ENCODE data around the gene DHCR7. TPM values are rescaled to one million over a fixed set of nuclear protein-coding genes. Genes with fewer than 3 reads are reported as not detected.

DHCR7 gene
- total RNA-seq, 1 donor: 58.3 TPM

DNA sequence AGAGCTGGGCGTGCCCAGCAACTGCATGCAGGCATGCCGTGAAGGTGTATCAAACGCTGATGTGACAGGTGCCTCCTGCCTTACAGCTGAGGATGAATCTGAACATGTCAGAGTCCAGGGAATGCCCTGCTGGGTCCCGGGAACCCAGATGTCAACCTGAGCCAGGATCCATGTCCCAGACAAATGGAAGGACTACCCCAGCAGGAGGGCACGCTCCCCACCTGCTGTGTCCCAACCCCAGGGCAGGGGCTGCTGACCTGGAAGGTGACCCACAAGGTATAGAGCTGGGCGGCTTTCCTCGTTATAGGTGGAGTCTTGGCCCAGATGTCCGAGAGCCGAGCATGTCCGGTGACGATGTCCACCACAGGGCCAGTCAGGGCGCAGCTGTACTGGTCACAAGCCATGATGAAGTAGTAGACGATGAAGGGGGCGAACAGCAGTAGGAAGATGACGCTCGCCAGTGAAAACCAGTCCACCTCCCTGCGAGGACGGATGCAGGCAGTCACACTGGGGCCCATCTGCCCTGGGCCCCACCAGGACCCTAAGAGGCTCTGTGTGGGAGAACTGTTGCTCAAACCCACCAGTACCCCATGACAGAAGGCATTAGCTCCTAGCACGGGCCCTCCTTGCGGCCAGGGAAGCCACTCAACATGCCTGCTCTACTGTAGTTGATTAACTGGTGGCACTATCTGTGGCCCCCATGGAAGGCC is 4.3 kb downstream of the DHCR7 start:
- H3K27ac ChIP-seq (ENCODE audit: low read depth, low read length): no peak overlapping the region
- no peak for DNase-seq (ENCODE audit: insufficient read length, low spot score, missing footprints)
- TF ChIP-seq, protein P1, sequence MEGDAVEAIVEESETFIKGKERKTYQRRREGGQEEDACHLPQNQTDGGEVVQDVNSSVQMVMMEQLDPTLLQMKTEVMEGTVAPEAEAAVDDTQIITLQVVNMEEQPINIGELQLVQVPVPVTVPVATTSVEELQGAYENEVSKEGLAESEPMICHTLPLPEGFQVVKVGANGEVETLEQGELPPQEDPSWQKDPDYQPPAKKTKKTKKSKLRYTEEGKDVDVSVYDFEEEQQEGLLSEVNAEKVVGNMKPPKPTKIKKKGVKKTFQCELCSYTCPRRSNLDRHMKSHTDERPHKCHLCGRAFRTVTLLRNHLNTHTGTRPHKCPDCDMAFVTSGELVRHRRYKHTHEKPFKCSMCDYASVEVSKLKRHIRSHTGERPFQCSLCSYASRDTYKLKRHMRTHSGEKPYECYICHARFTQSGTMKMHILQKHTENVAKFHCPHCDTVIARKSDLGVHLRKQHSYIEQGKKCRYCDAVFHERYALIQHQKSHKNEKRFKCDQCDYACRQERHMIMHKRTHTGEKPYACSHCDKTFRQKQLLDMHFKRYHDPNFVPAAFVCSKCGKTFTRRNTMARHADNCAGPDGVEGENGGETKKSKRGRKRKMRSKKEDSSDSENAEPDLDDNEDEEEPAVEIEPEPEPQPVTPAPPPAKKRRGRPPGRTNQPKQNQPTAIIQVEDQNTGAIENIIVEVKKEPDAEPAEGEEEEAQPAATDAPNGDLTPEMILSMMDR (IDR thresholded peaks at IDR 0.05; ENCODE audit: extremely low read depth, low read depth, low read length): no peak
- H3K9me3 ChIP-seq (ENCODE audit: low read depth, low read length): no peaks in the 10 kb centered on the region
- no peaks in the 10 kb centered on the region for H3K27me3 ChIP-seq (ENCODE audit: insufficient read depth, low read length)
- H2AFZ ChIP-seq (ENCODE audit: low read length): no peak overlapping the region
- peaks cover 5% of the 10 kb centered on the region for H3K79me2 ChIP-seq (ENCODE audit: insufficient read depth, low read length)
- H4K20me1 ChIP-seq (ENCODE audit: insufficient read depth, low read length): peaks cover 3% of the 10 kb centered on the region
- peaks cover 11% of the 10 kb centered on the region for H3K4me1 ChIP-seq (ENCODE audit: insufficient read depth, low read length)
- peaks cover 15% of the 10 kb centered on the region for H3K36me3 ChIP-seq (ENCODE audit: insufficient read depth, low read length)
- H3K4me3 ChIP-seq (ENCODE audit: insufficient read depth, low read length): no peak overlapping the region
- H3K4me2 ChIP-seq (ENCODE audit: insufficient read depth, low read length): no peak overlapping the region

DNA sequence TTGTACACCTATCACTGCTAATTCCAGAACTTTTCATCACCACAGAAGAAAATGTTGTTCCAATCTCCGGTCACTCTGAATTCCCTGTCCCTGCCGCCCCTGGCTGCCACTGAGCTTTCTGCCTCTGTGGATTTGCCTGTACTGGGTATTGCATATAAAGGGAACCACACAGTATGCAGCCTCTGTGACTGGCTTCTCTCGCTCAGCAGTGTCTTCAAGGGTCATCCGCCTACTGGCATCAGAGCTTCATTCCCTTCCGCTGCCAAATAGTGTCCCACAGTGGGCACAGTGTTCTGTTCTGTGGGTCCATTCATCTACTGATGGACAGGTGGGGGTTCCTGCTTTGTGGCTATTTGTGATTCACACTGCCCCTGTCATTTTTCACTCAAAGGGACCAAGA is 5.3 kb downstream of the DHCR7 start:
- Histone ChIP-seq H3K79me2 (ENCODE audit: insufficient read depth, low read length) (no peaks in the 10 kb centered on the region), H3K4me3 (ENCODE audit: insufficient read depth, low read length) (no peak overlapping the region), H3K36me3 (ENCODE audit: insufficient read depth, low read length) (peaks cover 20% of the 10 kb centered on the region), H4K20me1 (ENCODE audit: insufficient read depth, low read length) (peaks cover 3% of the 10 kb centered on the region), H2AFZ (ENCODE audit: low read length) (no peak overlapping the region), H3K4me1 (ENCODE audit: insufficient read depth, low read length) (peaks cover 11% of the 10 kb centered on the region), H3K4me2 (ENCODE audit: insufficient read depth, low read length) (no peak overlapping the region), H3K9me3 (ENCODE audit: low read depth, low read length) (no peaks in the 10 kb centered on the region), H3K27ac (ENCODE audit: low read depth, low read length) (no peak overlapping the region), H3K27me3 (ENCODE audit: insufficient read depth, low read length) (no peaks in the 10 kb centered on the region)
- TF ChIP-seq, protein P1 (IDR thresholded peaks at IDR 0.05; ENCODE audit: extremely low read depth, low read depth, low read length): no peak
- DNase-seq (ENCODE audit: insufficient read length, low spot score, missing footprints): no peak

DNA sequence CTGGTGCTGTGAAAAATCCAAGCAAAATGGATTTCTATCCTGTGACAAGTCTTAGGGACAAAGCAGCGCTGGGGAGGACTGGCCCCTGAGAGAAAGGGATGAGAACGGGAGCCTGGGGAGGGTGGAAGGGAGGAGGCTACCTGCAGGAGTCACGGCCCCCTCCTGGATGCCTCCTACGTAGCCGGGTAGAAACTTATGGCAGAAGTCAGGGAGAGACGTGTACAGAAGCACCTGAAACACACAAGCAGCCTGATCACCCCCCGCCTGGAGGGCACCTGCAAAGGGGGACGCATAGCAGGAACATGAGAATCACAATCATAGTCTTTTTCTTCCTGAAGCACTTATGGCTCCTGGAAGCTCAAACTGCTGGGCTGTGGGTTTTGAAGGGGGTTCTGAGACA is 6.1 kb downstream of the DHCR7 start:
- Histone ChIP-seq H3K4me3 (ENCODE audit: insufficient read depth, low read length) (no peak overlapping the region), H4K20me1 (ENCODE audit: insufficient read depth, low read length) (peaks cover 3% of the 10 kb centered on the region), H2AFZ (ENCODE audit: low read length) (no peak overlapping the region), H3K36me3 (ENCODE audit: insufficient read depth, low read length) (peaks cover 20% of the 10 kb centered on the region), H3K9me3 (ENCODE audit: low read depth, low read length) (no peaks in the 10 kb centered on the region), H3K79me2 (ENCODE audit: insufficient read depth, low read length) (no peaks in the 10 kb centered on the region), H3K27me3 (ENCODE audit: insufficient read depth, low read length) (no peaks in the 10 kb centered on the region), H3K4me2 (ENCODE audit: insufficient read depth, low read length) (no peak overlapping the region), H3K4me1 (ENCODE audit: insufficient read depth, low read length) (peaks cover 3% of the 10 kb centered on the region), H3K27ac (ENCODE audit: low read depth, low read length) (no peak overlapping the region)
- TF ChIP-seq, protein P1 (IDR thresholded peaks at IDR 0.05; ENCODE audit: extremely low read depth, low read depth, low read length): no peak
- no peak for DNase-seq (ENCODE audit: insufficient read length, low spot score, missing footprints)

DNA sequence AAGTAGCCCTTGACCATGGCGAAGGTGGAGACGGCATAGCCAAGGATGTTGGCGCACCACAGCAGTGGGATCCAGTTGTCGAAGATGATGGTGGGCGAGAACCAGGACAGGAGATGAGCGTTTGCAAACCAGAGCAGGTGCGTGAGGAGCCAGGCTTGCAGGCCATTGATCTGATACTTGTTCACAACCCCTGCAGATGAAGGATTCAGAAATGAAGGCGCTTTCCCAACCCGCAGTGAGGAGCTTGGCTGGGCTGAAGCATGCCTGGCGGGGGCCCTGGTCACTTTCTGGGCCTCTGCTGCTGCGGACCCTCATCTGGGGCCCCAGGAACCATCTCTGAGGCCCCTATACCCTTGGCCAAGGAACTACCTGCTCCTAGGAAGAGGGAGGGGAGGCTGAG is 6.9 kb downstream of the DHCR7 start:
- Histone ChIP-seq H3K4me2 (ENCODE audit: insufficient read depth, low read length) (no peak overlapping the region), H3K27ac (ENCODE audit: low read depth, low read length) (no peak overlapping the region), H3K27me3 (ENCODE audit: insufficient read depth, low read length) (no peaks in the 10 kb centered on the region), H3K4me3 (ENCODE audit: insufficient read depth, low read length) (no peak overlapping the region), H3K36me3 (ENCODE audit: insufficient read depth, low read length) (peaks cover 20% of the 10 kb centered on the region), H3K9me3 (ENCODE audit: low read depth, low read length) (no peaks in the 10 kb centered on the region), H3K4me1 (ENCODE audit: insufficient read depth, low read length) (no peaks in the 10 kb centered on the region), H4K20me1 (ENCODE audit: insufficient read depth, low read length) (no peaks in the 10 kb centered on the region), H3K79me2 (ENCODE audit: insufficient read depth, low read length) (no peaks in the 10 kb centered on the region), H2AFZ (ENCODE audit: low read length) (no peak overlapping the region)
- DNase-seq (ENCODE audit: insufficient read length, low spot score, missing footprints): no peak
- TF ChIP-seq, protein P1 (IDR thresholded peaks at IDR 0.05; ENCODE audit: extremely low read depth, low read depth, low read length): no peak
